SK-N-SH (cell line): ENCODE measurements around the gene DPF3. TPM values are rescaled to one million over a fixed set of nuclear protein-coding genes. Genes with fewer than 3 reads are reported as not detected.

Experiments
- CTCF ChIA-PET: fragments of 300-600, 350-600 bp; formaldehyde crosslinking; extraction: SDS; loops from one replicate; lab custom pipeline; 2021; lab: Yijun Ruan, JAX
- POLR2A ChIA-PET: fragments of 350-600 bp; sonication (Branson Sonifier 250); formaldehyde crosslinking; extraction: SDS; loops from one replicate; lab custom pipeline; 2020; ENCODE audit warnings: antibody characterized with exemption, inconsistent platforms; lab: Yijun Ruan, JAX
- DNase-seq: peaks from one replicate; pipeline ENCODE4 v3.0.0; 2012
- H2AFZ ChIP-seq: fragments of 200-600 bp; sonication (generic); 2 replicates; pipeline ENCODE4 v1.8.1; 2016; ENCODE audit warnings: antibody characterized with exemption, mild to moderate bottlenecking, low read depth
- H3F3A ChIP-seq: fragments of 200-600 bp; sonication (generic); replicated peaks from 2 replicates; pipeline ENCODE3; 2016; ENCODE audit warnings: antibody characterized with exemption, mild to moderate bottlenecking; ENCODE audit not compliant: insufficient read depth
- H3K27ac ChIP-seq, 2 experiments: fragments of 200-500 bp in 1 of 2; fragments of 200-600 bp in 1 of 2; sonication (Bioruptor generic) in 1 of 2; sonication (generic), shearing (Covaris generic) in 1 of 2; 2 replicates each; pipeline versions ENCODE4 v1.5.1 to v1.6.1; 2014 to 2016; ENCODE audit warnings: low read depth in 2 of 2, inconsistent platforms in 1 of 2, low read length in 1 of 2, mild to moderate bottlenecking in 1 of 2, mixed read lengths in 1 of 2
- H3K27me3 ChIP-seq: fragments of 200-600 bp; sonication (generic), shearing (Covaris generic); 2 replicates; pipeline ENCODE4 v1.6.1; 2016; ENCODE audit warnings: mixed run types; ENCODE audit not compliant: insufficient read depth
- H3K36me3 ChIP-seq, 2 experiments: fragments of 200-500 bp in 1 of 2; fragments of 200-600 bp in 1 of 2; sonication (Bioruptor generic) in 1 of 2; sonication (generic) in 1 of 2; replicated peaks in 1 of 2; 2 replicates each; pipeline versions ENCODE3 to v1.5.1; 2014 to 2016; ENCODE audit warnings: low read length in 1 of 2, mild to moderate bottlenecking in 1 of 2; ENCODE audit not compliant: insufficient read depth in 2 of 2, control insufficient read depth in 1 of 2
- H3K4me1 ChIP-seq, 2 experiments: fragments of 200-500 bp in 1 of 2; fragments of 200-600 bp in 1 of 2; sonication (Bioruptor generic) in 1 of 2; sonication (generic), shearing (Covaris generic) in 1 of 2; 2 replicates each; pipeline versions ENCODE4 v1.5.1 to v1.6.1; 2014 to 2016; ENCODE audit warnings: low read depth in 1 of 2, low read length in 1 of 2, mixed run types in 1 of 2; ENCODE audit not compliant: insufficient read depth in 2 of 2, control insufficient read depth in 1 of 2
- H3K4me2 ChIP-seq: fragments of 200-600 bp; sonication (generic), shearing (Covaris generic); 2 replicates; pipeline ENCODE4 v1.6.1; 2017; ENCODE audit warnings: mixed run types
- H3K4me3 ChIP-seq, 2 experiments: fragments of 200-500 bp in 1 of 2; fragments of 200-600 bp in 1 of 2; sonication (Bioruptor generic) in 1 of 2; sonication (generic), shearing (Covaris generic) in 1 of 2; 2 replicates each; pipeline versions ENCODE4 v1.5.1 to v1.8.1; 2014 to 2016; ENCODE audit warnings: low read depth in 2 of 2, inconsistent platforms in 1 of 2, low read length in 1 of 2, mild to moderate bottlenecking in 1 of 2, mixed read lengths in 1 of 2, moderate library complexity in 1 of 2
- H3K79me2 ChIP-seq: fragments of 200-600 bp; sonication (generic); 2 replicates; pipeline ENCODE4 v1.8.1; 2017; ENCODE audit warnings: mild to moderate bottlenecking; ENCODE audit not compliant: insufficient read depth
- H3K9ac ChIP-seq: fragments of 200-600 bp; sonication (generic); 2 replicates; pipeline ENCODE4 v1.6.1; 2017; ENCODE audit warnings: mixed run types
- H3K9me2 ChIP-seq: fragments of 200-600 bp; sonication (generic); 2 replicates; pipeline ENCODE4 v1.6.1; 2017; ENCODE audit warnings: mixed run types
- H3K9me3 ChIP-seq: fragments of 200-600 bp; sonication (generic); 2 replicates; pipeline ENCODE4 v1.6.1; 2017; ENCODE audit warnings: mixed run types, mild to moderate bottlenecking, moderate library complexity
- H4K20me1 ChIP-seq: fragments of 200-600 bp; sonication (generic); 2 replicates; pipeline ENCODE4 v1.6.1; 2017; ENCODE audit warnings: mild to moderate bottlenecking, mixed run types; ENCODE audit not compliant: insufficient read depth
- CHD2 ChIP-seq: fragments of 150-350 bp; IDR thresholded peaks from 2 replicates; pipeline ENCODE4 v1.6.1; 2018; ENCODE audit warnings: low read length; ENCODE audit not compliant: partially characterized antibody
- EP300 ChIP-seq, 2 experiments: IDR thresholded peaks; 2 replicates each; pipeline versions ENCODE4 v1.4.0 to v1.6.1; 2012; ENCODE audit warnings: borderline replicate concordance in 1 of 2, low read depth in 1 of 2, low read length in 1 of 2
- FOXJ3 ChIP-seq: sonication (generic); formaldehyde crosslinking; IDR thresholded peaks from 2 replicates; pipeline ENCODE4 v1.5.1; 2020; ENCODE audit warnings: mild to moderate bottlenecking, missing genetic modification reagents
- FOXM1 ChIP-seq: IDR thresholded peaks from 2 replicates; pipeline ENCODE4 v1.4.0; 2012; ENCODE audit warnings: low read depth, mild to moderate bottlenecking
- GATA2 ChIP-seq: sonication (generic); formaldehyde crosslinking; IDR thresholded peaks from 2 replicates; pipeline ENCODE4 v1.5.0; 2020; ENCODE audit warnings: mild to moderate bottlenecking, missing genetic modification reagents
- MEF2A ChIP-seq: IDR thresholded peaks from 2 replicates; pipeline ENCODE4 v1.4.0; 2012; ENCODE audit warnings: low read depth, borderline replicate concordance
- NFIC ChIP-seq: IDR thresholded peaks from 2 replicates; pipeline ENCODE4 v1.4.0; 2012; ENCODE audit warnings: borderline replicate concordance
- REST ChIP-seq: IDR thresholded peaks from 2 replicates; pipeline ENCODE4 v1.6.1; 2012; ENCODE audit warnings: mild to moderate bottlenecking, low read depth, low read length, moderate library complexity
- RFX5 ChIP-seq: IDR thresholded peaks from 2 replicates; pipeline ENCODE4 v1.6.1; 2012; ENCODE audit warnings: mild to moderate bottlenecking, improper control_type of control experiment, low read length
- SIN3A ChIP-seq: IDR thresholded peaks from 2 replicates; pipeline ENCODE4 v1.6.1; 2012; ENCODE audit warnings: low read depth, mild to moderate bottlenecking, low read length, moderate library complexity, borderline replicate concordance
- SMC3 ChIP-seq: IDR thresholded peaks from 2 replicates; pipeline ENCODE4 v1.6.1; 2012; ENCODE audit warnings: low read depth, low read length, improper control_type of control experiment
- TAF1 ChIP-seq: IDR thresholded peaks from 2 replicates; pipeline ENCODE4 v1.6.1; 2012; ENCODE audit warnings: low read depth, mild to moderate bottlenecking, low read length, moderate library complexity, borderline replicate concordance
- TCF12 ChIP-seq: IDR thresholded peaks from 2 replicates; pipeline ENCODE4 v1.4.0; 2012
- USF1 ChIP-seq: IDR thresholded peaks from 2 replicates; pipeline ENCODE4 v1.4.0; 2012; ENCODE audit warnings: low read depth, borderline replicate concordance
- USF2 ChIP-seq: fragments of 150-350 bp; IDR thresholded peaks from 2 replicates; pipeline ENCODE4 v1.6.1; 2017; ENCODE audit warnings: antibody characterized with exemption, low read length, low read depth, borderline replicate concordance
- YY1 ChIP-seq: IDR thresholded peaks from 2 replicates; pipeline ENCODE4 v1.4.0; 2012; ENCODE audit warnings: low read depth, mild to moderate bottlenecking
- WGBS: methylation state at CpG from one replicate; pipeline ENCODE4 v1.1.6; 2017; ENCODE audit warnings: low lambda C conversion rate; 5-methylcytosine and 5-hydroxymethylcytosine counted together
- polyA plus RNA-seq, 3 experiments: library from polyadenylated mRNA; depleted of rRNA; stranded (reverse); fragments of >200 nt; gene quantifications; 2 replicates each; pipeline ENCODE4 v1.2.3, GENCODE V29; 2012

Gene DPF3
- polyA plus RNA-seq, 1 of the 3 experiments (the other 2 are of a cell fraction), result 2.8 TPM

- Histone ChIP-seq H3K79me2 (no peaks in the 10 kb centered on the region), H3K27ac (no peak overlapping the region), H4K20me1 (no peaks in the 10 kb centered on the region), H3K4me2 (no peak overlapping the region), H3K9me2 (no peaks in the 10 kb centered on the region), H3K36me3 (no peaks in the 10 kb centered on the region), H3K4me3 (no peak overlapping the region), H3K27me3 (no peaks in the 10 kb centered on the region), H3F3A (no peaks in the 10 kb centered on the region), H3K9ac (no peak overlapping the region), H3K9me3 (no peaks in the 10 kb centered on the region), H2AFZ (no peak overlapping the region)
- WGBS, result 83% methylated on average over 1 of the region's 1 CpG
- CTCF ChIA-PET, result no interaction called here
- TF ChIP-seq MEF2A (no peak), YY1 (no peak), SIN3A (no peak), EP300 (IDR thresholded peaks at IDR 0.05; ENCODE audit: borderline replicate concordance in 1 of 2, low read depth in 1 of 2, low read length in 1 of 2) (no peak), RFX5 (no peak), USF2 (no peak), GATA2 (no peak), NFIC (no peak), CHD2 (no peak), TCF12 (no peak), FOXJ3 (CRISPR knock-in tag) (no peak), FOXM1 (no peak), USF1 (no peak), SMC3 (no peak), TAF1 (no peak), REST (no peak)
- TF ChIP-seq, all 33 proteins: peak for 0
- DNase-seq, result no peak
- POLR2A ChIA-PET, result no interaction called here
- peaks cover 0 to 16% of the 10 kb centered on the region in 2 experiments; a peak in 2 of 4 replicates for H3K4me1 ChIP-seq
Measured at GRCh38 chr14:72606879-72607278, 287.0 kb downstream of the DPF3 start.
